HFFc6 (cell line): Measurements from ENCODE around the gene OR5AN1. TPM values are rescaled to one million over a fixed set of nuclear protein-coding genes. Genes with fewer than 3 reads are reported as not detected.
"Not testable (repeated sequence)": the region's sequence is repeated elsewhere in the genome, so short reads cannot be mapped to it uniquely, and the experiment has no call there.

Source experiments
- DNase-seq: peaks from one replicate; pipeline ENCODE4 v3.0.0-alpha.2; 2018
- H3K27ac Mint-ChIP-seq: 2 replicates; pipeline ENCODE4 v1.8.0; 2020; ENCODE audit warnings: mild to moderate bottlenecking, mixed read lengths
- H3K27me3 Mint-ChIP-seq: 2 replicates; pipeline ENCODE4 v1.8.0; 2021; ENCODE audit warnings: mild to moderate bottlenecking, moderate library complexity, mixed read lengths; ENCODE audit not compliant: insufficient read depth
- H3K36me3 Mint-ChIP-seq: 2 replicates; pipeline ENCODE4 v1.8.0; 2021; ENCODE audit warnings: low read depth, mixed read lengths
- H3K4me1 Mint-ChIP-seq: 2 replicates; pipeline ENCODE4 v1.8.0; 2020; ENCODE audit warnings: low read depth, mixed read lengths
- H3K4me3 Mint-ChIP-seq: 2 replicates; pipeline ENCODE4 v1.8.0; 2020; ENCODE audit warnings: mild to moderate bottlenecking, moderate library complexity, mixed read lengths
- H3K9me3 Mint-ChIP-seq: 2 replicates; pipeline ENCODE4 v1.8.0; 2020; ENCODE audit warnings: mild to moderate bottlenecking, mixed read lengths
- total RNA-seq, 6 experiments: library from RNA; stranded (reverse); fragmentation: NEBNext Ultra II Directional; extraction: Animal tissue kit (Norgen Biotek cat#: 25700); gene quantifications; 2 replicates in 1 of 6; 3 replicates in 5 of 6; pipeline ENCODE4 v1.2.3, GENCODE V29; 2021
- TF ChIP-seq, protein P1 (sequence below): fragments of 200-600 bp; sonication (generic); IDR thresholded peaks from 2 replicates; pipeline ENCODE4 v1.5.0; 2021; ENCODE audit warnings: antibody characterized with exemption, mild to moderate bottlenecking

The OR5AN1 gene
- total RNA-seq, 6 experiments from 2014 or later = not detected

- Mint-ChIP-seq H3K27me3 (no peaks in the 10 kb centered on the region), H3K36me3 (no peaks in the 10 kb centered on the region), H3K9me3 (peaks cover 23% of the 10 kb centered on the region), H3K4me3 (no peak overlapping the region), H3K27ac (no peak overlapping the region), H3K4me1 (no peaks in the 10 kb centered on the region)
- TF ChIP-seq, protein P1, sequence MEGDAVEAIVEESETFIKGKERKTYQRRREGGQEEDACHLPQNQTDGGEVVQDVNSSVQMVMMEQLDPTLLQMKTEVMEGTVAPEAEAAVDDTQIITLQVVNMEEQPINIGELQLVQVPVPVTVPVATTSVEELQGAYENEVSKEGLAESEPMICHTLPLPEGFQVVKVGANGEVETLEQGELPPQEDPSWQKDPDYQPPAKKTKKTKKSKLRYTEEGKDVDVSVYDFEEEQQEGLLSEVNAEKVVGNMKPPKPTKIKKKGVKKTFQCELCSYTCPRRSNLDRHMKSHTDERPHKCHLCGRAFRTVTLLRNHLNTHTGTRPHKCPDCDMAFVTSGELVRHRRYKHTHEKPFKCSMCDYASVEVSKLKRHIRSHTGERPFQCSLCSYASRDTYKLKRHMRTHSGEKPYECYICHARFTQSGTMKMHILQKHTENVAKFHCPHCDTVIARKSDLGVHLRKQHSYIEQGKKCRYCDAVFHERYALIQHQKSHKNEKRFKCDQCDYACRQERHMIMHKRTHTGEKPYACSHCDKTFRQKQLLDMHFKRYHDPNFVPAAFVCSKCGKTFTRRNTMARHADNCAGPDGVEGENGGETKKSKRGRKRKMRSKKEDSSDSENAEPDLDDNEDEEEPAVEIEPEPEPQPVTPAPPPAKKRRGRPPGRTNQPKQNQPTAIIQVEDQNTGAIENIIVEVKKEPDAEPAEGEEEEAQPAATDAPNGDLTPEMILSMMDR = no peak
- no peak for DNase-seq
Observed at GRCh38 chr11:59356561-59356960, 2.1 kb upstream of the OR5AN1 start.

DNA sequence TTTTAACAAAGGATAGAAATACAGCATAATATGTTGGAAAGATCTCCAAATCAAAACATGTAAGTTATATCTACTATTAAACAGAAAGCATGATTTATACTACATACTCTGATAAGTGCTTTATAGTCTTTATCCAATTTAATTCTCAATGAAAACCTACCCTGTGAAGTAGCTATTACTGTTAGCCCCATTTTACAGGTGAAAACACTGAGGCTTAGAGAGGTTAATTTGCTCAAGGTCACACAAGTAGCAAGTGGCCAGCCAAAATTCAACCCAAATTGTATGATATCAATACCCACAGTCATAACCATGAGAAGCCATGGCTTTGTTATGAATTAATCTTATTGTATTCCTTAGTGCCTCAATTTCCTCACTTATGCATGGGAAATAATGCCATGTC is 675 bp upstream of the OR5AN1 start:
- peaks cover 20% of the 10 kb centered on the region for H3K9me3 Mint-ChIP-seq
- no peak overlapping the region for H3K4me3 Mint-ChIP-seq
- H3K27me3 Mint-ChIP-seq = no peaks in the 10 kb centered on the region
- H3K36me3 Mint-ChIP-seq = no peaks in the 10 kb centered on the region
- no peak overlapping the region for H3K27ac Mint-ChIP-seq
- H3K4me1 Mint-ChIP-seq = no peaks in the 10 kb centered on the region
- TF ChIP-seq, protein P1 = no peak
- no peak for DNase-seq

DNA sequence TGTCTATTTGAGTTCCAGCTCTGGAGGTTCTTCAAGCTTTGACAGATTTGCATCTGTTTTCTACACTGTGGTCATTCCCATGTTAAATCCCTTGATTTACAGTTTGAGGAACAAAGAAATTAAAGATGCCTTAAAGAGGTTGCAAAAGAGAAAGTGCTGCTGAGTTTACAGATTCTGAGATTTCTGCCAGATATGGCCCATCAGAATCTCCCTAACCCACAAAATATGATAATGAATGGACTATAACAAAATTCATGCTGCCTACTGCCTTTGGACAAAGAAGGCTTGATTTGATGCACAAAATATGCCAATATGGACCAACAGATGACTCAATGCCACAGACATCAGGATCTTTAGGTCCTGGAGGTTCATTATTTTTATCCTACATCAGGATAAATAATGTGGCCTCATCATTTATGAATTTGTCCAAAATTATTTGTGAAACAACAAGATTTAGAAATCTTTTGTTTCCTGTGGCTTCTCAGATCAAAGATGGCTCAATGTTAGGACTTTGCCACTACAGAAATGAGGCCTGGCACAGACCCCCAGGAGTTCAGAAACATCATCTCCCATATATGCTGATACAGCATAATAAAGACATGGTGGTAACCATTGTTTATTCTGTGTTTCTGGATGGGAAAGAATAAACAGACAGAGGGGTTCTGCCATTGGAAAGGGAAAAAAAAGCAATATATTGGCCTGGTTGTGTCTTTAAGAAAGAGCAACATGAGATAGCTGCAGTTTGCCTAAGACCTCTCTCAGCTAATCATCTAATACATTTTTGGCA is 6.7 kb downstream of the OR5AN1 start:
- Mint-ChIP-seq H3K4me3 (no peak overlapping the region), H3K36me3 (no peaks in the 10 kb centered on the region), H3K27me3 (peaks cover 2% of the 10 kb centered on the region; the same call in 1 of the 2 replicates), H3K4me1 (no peaks in the 10 kb centered on the region), H3K27ac (no peak overlapping the region), H3K9me3 (peaks cover 32% of the 10 kb centered on the region)
- DNase-seq = no peak
- TF ChIP-seq, protein P1 = no peak

- Mint-ChIP-seq H3K4me1 (no peaks in the 10 kb centered on the region), H3K36me3 (no peaks in the 10 kb centered on the region), H3K4me3 (no peak overlapping the region), H3K9me3 (peaks cover 38% of the 10 kb centered on the region), H3K27me3 (peaks cover 2% of the 10 kb centered on the region; the same call in 1 of the 2 replicates), H3K27ac (no peak overlapping the region)
- TF ChIP-seq, protein P1 = no peak
- DNase-seq = no peak
Observed at GRCh38 chr11:59368238-59369022, 9.7 kb downstream of the OR5AN1 start.

- not testable (repeated sequence) for H3K36me3 Mint-ChIP-seq, H3K27ac Mint-ChIP-seq, H3K4me3 Mint-ChIP-seq, DNase-seq, H3K27me3 Mint-ChIP-seq, H3K4me1 Mint-ChIP-seq
- H3K9me3 Mint-ChIP-seq = peaks cover 26% of the 10 kb centered on the region
Observed at GRCh38 chr11:59372324-59372723, 13.6 kb downstream of the OR5AN1 start.
